SKM-1 (cell line): ENCODE data around the gene ZNF658.
"Not testable (repeated sequence)": the region's sequence is repeated elsewhere in the genome, so short reads cannot be mapped to it uniquely, and the experiment has no call there.

Experiments used
- DNase-seq: peaks from one replicate; lab custom pipeline; 2025; ENCODE audit not compliant: unreplicated experiment; lab: John Stamatoyannopoulos, UW

The ZNF658 gene

GRCh38 chr9:66900490-66901131 is at the start of gene ZNF658:
ZNF658 (plus strand) TSS chr9:66900725; CDS start chr9:66903562, 2,837 bp downstream.
- not testable (repeated sequence) for DNase-seq

DNA sequence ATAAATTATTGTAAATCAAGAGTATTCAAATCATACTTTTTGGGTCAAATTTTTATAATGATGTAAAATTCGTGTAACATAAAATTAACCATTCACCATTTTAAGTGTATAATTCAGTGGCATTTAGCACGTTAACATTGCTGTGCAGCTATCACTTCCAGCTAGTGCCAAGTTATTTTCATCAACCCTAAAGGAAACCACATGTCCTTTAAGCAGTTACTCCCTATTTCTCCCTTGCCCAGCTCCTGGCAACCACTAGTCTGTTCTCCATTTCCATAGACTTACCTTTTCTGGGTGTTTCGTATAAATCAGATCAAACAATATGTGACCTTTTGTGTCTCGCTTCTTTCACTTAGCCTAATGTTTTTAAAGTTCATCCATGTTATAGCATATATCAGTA is 38.8 kb upstream of the ZNF658 start:
- not testable (repeated sequence) for DNase-seq

GRCh38 chr9:66868660-66869059 is 31.9 kb upstream of the ZNF658 start:
- not testable (repeated sequence) for DNase-seq

GRCh38 chr9:66880605-66881004 is 19.9 kb upstream of the ZNF658 start:
- DNase-seq: not testable (repeated sequence)

DNA sequence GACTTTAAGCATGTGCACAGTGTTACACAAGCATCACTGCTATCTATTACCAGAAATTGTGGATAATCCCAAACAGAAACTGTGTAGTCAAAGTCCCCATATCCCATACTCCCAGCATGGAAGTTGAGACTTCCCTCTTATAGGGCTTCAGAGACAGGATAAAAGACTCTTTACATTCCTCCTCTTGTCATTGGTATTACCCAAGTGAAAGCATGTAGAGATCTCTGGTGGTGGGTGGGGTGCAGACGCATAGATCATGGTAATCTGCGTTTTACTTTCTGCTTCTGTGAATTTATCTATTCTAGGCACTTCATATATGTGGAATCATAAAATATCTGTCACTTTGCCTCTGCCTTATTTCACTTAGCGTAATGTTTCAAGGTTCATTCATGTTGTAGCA is 18.7 kb upstream of the ZNF658 start:
- DNase-seq: not testable (repeated sequence)

- DNase-seq: not testable (repeated sequence)
Observed at GRCh38 chr9:66890334-66890733, 10.2 kb upstream of the ZNF658 start.

DNA sequence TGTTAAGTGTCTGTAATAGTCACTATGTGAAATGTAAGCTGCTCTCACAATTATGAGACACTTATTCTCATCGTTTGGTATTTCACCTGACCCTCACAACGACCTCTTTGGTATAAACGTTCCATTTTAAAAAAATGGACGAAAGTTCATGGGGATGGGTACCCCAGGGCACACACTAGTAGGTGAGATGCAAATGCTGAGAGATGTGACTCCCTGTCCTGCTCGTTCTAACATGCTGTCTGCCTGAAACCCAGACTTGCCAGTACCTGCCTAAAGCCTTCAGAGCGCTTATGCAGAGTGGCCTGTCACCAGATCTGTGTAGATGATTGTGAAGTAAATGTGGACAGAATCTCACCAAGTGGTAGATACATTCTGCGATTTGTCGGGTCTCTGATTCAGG is 616 bp downstream of the ZNF658 start:
- not testable (repeated sequence) for DNase-seq

DNA sequence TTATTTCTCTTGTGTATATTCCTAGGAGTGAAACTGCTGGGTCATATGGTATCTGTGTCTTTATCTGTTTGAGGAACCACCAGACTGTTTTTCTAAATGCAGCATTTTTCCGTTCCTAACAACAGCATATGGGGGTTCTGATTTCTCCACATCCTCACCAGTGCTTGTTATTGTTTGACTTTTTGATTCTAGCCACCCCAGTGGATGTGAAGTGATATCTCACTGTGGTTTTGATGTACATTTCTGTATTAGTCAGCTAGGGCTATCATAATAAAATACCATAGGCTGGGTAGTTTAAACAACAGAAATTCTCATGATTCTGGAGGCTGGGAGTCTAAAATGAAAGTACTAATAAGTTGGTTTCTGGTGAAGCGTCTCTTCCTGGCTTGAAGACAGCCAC is 9.0 kb downstream of the ZNF658 start:
- DNase-seq: not testable (repeated sequence)

DNA sequence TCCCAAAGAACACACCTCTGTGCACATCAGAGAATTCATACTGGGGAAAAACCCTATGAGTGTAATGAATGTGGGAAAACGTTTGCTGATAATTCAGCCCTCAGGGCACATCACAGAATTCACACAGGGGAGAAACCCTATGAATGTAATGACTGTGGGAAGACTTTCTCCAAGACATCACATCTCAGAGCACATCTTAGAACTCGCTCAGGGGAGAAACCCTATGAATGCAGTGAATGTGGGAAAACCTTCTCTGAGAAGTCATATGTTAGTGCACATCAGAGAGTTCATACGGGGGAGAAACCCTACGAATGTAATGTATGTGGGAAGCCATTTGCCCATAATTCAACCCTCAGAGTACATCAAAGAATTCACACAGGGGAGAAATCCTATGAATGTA is 19.5 kb downstream of the ZNF658 start:
- not testable (repeated sequence) for DNase-seq

GRCh38 chr9:66936194-66936870 is 35.8 kb downstream of the ZNF658 start:
- not testable (repeated sequence) for DNase-seq

DNA sequence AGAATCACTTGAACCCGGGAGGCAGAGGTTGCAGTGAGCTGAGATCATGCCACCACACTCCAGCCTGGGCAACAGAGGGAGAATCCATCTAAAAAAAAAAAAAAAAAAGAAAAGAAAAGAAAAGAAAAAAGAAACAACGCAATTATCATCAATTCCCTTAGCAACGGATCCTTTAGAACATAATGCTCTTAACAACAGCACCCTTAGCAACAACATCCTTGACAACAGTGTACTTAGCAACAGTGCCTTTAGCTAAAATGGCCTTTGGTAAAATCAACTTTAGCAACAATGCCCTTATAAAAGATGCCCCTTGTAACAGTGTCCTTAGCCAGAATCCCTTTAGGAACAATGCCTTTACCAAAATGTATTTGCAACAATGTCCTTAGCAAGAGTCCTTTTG is 37.1 kb downstream of the ZNF658 start:
- DNase-seq: not testable (repeated sequence)

DNA sequence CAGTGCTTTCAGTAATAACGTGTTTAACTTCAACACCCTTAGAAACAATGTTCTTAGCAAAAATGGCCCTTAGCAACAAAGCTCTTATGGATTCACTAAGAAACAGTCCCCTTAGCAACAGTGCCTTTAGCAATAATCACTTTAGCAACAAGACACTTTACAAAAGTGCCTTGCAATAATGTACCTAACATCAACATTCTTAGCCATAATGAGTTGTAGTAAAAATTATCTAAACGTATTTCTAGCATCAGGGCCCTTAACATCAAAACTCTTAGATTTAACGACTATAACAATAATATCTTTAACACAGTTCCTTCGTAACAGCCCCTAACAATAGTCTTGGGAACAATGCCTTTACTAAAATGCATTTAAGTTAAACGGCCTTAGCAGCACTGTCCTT is 37.8 kb downstream of the ZNF658 start:
- DNase-seq: not testable (repeated sequence)

GRCh38 chr9:66939878-66940830 is 39.6 kb downstream of the ZNF658 start:
- DNase-seq: not testable (repeated sequence)

GRCh38 chr9:66942400-66943155 is 42.1 kb downstream of the ZNF658 start:
- DNase-seq: not testable (repeated sequence)

GRCh38 chr9:66952576-66952975 is 52.1 kb downstream of the ZNF658 start:
- DNase-seq: not testable (repeated sequence)
